ENCODE measurements around the gene RBL2. TPM values are rescaled to one million over a fixed set of nuclear protein-coding genes. Genes with fewer than 3 reads are reported as not detected.
A peak's percentile ranks its signal among the peaks of the same experiment; 100 is the strongest.

RBL2 gene
- total RNA-seq, 8 experiments from 2014 or later = 16.9 to 57.5 (median 29.7) TPM

- Histone ChIP-seq H3K27ac (no peak overlapping the region), H3K4me1 (replicated peaks in 1 of 2) (no peaks in the 10 kb centered on the region), H3K4me3 (no peak overlapping the region)
- 0 to 93% (median 81%) methylated on average over 1 to 3 of the region's 3 CpGs; no CpG with 5 or more reads in 3 of the 10 experiments for WGBS, 10 experiments
- in situ Hi-C loops (cut with MboI; ENCODE audit: low pct_unique_long_range_greater_than_20kb in 2 of 9, low sequenced_read_pairs in 9 of 9, unreplicated experiment in 9 of 9) = no loop called here
- ATAC-seq (replicated peaks in 6 of 8) = no peak
Measured at GRCh38 chr16:53428681-53429080, 5.6 kb upstream of the RBL2 start.

- peak in 1 of 8 experiments; percentile 39 for ATAC-seq (replicated peaks in 6 of 8)
Measured at GRCh38 chr16:53429221-53429943, 4.9 kb upstream of the RBL2 start.

DNA sequence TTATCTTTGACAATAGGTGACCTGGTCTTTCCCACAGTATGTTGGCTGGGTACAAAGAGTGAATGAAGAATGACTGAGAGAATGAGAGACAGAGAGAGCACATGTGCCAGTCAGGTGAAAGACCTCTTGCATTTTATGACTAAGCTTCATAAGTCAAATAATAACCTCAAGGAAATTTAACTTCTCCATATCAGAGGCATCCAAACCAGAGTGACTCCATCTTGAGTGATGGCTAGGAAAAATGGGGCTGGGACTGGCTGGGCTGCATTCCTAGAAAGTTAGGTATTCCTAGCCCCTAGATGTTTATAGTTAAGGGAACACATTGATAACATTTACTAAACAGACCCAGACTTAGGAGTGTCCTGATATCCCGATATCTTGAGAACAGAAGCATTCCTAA is 3.9 kb upstream of the RBL2 start:
- Histone ChIP-seq H3K4me3 (no peak overlapping the region), H3K4me1 (replicated peaks in 1 of 2) (peaks cover 2 to 3% of the 10 kb centered on the region in 2 donors), H3K27ac (no peak overlapping the region)
- WGBS, 10 experiments = 80 to 100% (median 90%) methylated on average over 1 of the region's 1 CpG; no CpG with 5 or more reads in 6 of the 10 experiments
- in situ Hi-C loops (cut with MboI; ENCODE audit: low pct_unique_long_range_greater_than_20kb in 2 of 9, low sequenced_read_pairs in 9 of 9, unreplicated experiment in 9 of 9) = no loop called here
- ATAC-seq (replicated peaks in 6 of 8) = no peak

More at GRCh38 chr16:53429221-53429943, 4.9 kb upstream of the RBL2 start:
- Histone ChIP-seq H3K4me1 (replicated peaks in 1 of 2) (peaks cover 2 to 3% of the 10 kb centered on the region in 2 donors), H3K4me3 (no peak overlapping the region), H3K27ac (no peak overlapping the region)
- 41 to 100% (median 80%) methylated on average over 1 to 4 of the region's 4 CpGs; no CpG with 5 or more reads in 2 of the 10 experiments for WGBS, 10 experiments
- in situ Hi-C loops (cut with MboI; ENCODE audit: low pct_unique_long_range_greater_than_20kb in 2 of 9, low sequenced_read_pairs in 9 of 9, unreplicated experiment in 9 of 9) = no loop called here

DNA sequence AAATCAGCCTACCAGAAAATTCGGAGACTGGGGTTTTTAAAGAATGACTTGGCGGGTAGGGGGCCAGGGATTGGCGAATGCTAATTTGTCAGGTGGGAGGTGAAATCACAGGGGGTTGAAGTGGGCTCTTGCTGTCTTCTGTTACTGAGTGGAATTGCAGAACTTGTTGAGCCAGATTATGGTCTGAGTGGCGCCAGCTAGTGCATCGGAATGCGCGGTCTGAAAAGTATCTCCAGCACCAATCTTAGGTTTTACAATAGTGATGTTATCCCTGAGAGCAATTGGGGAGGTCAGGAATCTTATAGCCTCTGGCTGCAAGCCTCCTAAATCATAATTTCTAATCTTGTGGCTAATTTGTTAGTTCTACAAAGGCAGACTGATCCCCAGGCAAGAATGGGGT is 762 bp upstream of the RBL2 start:
- in situ Hi-C loops (cut with MboI; ENCODE audit: low pct_unique_long_range_greater_than_20kb in 2 of 9, low sequenced_read_pairs in 9 of 9, unreplicated experiment in 9 of 9) = no loop called here
- Histone ChIP-seq H3K27ac (no peak overlapping the region), H3K4me3 (no peak overlapping the region), H3K4me1 (replicated peaks in 1 of 2) (peaks cover 2 to 3% of the 10 kb centered on the region in 2 donors)
- 60 to 93% (median 88%) methylated on average over 1 to 7 of the region's 7 CpGs; no CpG with 5 or more reads in 4 of the 10 experiments for WGBS, 10 experiments
- no peak for ATAC-seq (replicated peaks in 6 of 8)

- Histone ChIP-seq H3K27ac (peak overlapping the region in 1 of 2 donors; percentile 86), H3K4me1 (replicated peaks in 1 of 2) (peaks cover 2 to 3% of the 10 kb centered on the region in 2 donors), H3K4me3 (peak overlapping the region; percentile 57 to 99 (median 81))
- 3 to 97% (median 44%) methylated on average over 2 to 9 of the region's 13 CpGs for WGBS, 10 experiments
- in situ Hi-C loops (cut with MboI; ENCODE audit: low pct_unique_long_range_greater_than_20kb in 2 of 9, low sequenced_read_pairs in 9 of 9, unreplicated experiment in 9 of 9) = no loop called here
- no peak for ATAC-seq (replicated peaks in 6 of 8)
Measured at GRCh38 chr16:53433930-53434376, 318 bp upstream of the RBL2 start.

DNA sequence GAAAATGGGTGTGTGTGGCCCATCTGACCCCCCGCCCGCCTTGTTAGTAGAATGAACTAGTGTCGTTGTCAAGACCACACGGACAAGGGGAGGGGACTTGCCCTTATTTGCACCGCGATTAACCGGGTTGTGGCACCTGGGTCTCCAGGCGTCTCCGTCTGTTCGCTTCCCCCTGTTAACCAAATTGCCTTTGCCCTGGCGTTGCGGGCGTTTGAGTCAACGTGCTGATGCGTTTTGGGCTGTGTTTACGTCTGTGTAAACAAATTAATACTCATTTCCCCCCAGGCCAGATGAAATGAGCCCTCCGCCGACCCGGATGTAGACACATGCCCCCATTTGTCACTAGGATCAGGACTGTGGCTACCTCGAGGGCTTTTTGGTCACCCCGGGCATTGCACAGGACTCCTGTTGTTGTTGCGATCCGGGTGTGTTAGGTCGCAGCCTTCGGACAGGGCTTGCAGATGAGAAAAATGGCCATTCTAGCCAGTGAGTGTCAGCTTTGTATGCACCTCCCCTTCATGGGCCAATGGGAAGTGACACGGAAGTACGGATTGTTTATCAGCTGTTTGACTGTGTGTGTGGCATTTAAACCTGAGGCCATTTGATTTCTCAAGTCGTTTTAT is 906 bp downstream of the RBL2 start:
- in situ Hi-C loops (cut with MboI; ENCODE audit: low pct_unique_long_range_greater_than_20kb in 2 of 9, low sequenced_read_pairs in 9 of 9, unreplicated experiment in 9 of 9) = no loop called here
- ATAC-seq (replicated peaks in 6 of 8) = peak; percentile 83 to 88 (median 86)
- WGBS, 10 experiments = 0% methylated on average over 1 to 9 of the region's 28 CpGs; no CpG with 5 or more reads in 1 of the 10 experiments
- H3K4me1 ChIP-seq (replicated peaks in 1 of 2) = peaks cover 2 to 3% of the 10 kb centered on the region in 2 donors
- H3K4me3 ChIP-seq = peak overlapping the region; percentile 57 to 99 (median 81)
- peak overlapping the region; percentile 75 to 86 for H3K27ac ChIP-seq

- in situ Hi-C loops (cut with MboI; ENCODE audit: low pct_unique_long_range_greater_than_20kb in 2 of 9, low sequenced_read_pairs in 9 of 9, unreplicated experiment in 9 of 9) = no loop called here
- WGBS, 10 experiments = 0 to 100% (median 89%) methylated on average over 1 to 5 of the region's 5 CpGs; no CpG with 5 or more reads in 2 of the 10 experiments
- Histone ChIP-seq H3K27ac (no peak overlapping the region), H3K4me1 (replicated peaks in 1 of 2) (no peaks in the 10 kb centered on the region), H3K4me3 (no peak overlapping the region)
- no peak for ATAC-seq (replicated peaks in 6 of 8)
Measured at GRCh38 chr16:53440125-53440524, 5.9 kb downstream of the RBL2 start.

DNA sequence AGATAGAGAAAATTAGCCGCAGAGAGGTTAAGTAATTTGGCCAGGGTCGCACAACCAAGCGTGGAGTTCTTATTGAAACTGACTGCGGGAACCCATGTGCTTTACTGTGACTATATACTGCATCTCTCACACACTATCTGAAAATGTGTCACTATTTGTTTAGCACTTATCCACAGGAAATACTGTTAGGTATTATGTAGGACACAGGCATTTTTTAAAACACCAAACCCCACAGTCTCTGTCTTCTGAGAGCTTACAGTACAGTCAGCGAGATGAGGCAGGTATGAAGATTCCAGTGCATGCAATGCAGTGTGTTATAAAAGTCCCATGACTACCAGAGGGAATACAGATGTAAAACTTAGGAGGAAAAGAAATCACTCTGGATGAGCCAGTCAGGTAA is 11.3 kb downstream of the RBL2 start:
- in situ Hi-C loops (cut with MboI; ENCODE audit: low pct_unique_long_range_greater_than_20kb in 2 of 9, low sequenced_read_pairs in 9 of 9, unreplicated experiment in 9 of 9) = no loop called here
- no peak for ATAC-seq (replicated peaks in 6 of 8)
- Histone ChIP-seq H3K4me3 (no peak overlapping the region), H3K4me1 (replicated peaks in 1 of 2) (no peaks in the 10 kb centered on the region), H3K27ac (no peak overlapping the region)
- WGBS, 10 experiments = 97 to 100% (median 100%) methylated on average over 2 to 5 of the region's 5 CpGs; no CpG with 5 or more reads in 2 of the 10 experiments

DNA sequence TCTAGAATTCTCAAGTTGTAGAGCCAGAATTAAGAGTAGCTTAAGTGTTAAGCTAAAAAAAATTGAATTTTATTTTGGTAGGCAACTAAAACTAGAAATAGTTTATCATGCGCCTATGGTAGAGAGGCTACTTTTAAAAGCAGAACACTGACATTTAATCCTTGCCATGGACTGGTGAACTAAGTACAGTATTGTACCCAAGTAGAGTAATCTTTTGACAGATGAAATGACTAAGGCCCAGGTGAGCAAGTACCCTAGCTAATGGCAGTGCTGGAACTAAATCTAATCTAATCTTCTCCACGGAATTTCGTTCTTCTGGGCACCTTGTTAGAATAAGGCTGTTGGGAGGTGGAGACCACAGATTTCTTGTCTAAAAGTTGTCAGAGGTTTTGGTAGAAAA is 11.8 kb downstream of the RBL2 start:
- in situ Hi-C loops (cut with MboI; ENCODE audit: low pct_unique_long_range_greater_than_20kb in 2 of 9, low sequenced_read_pairs in 9 of 9, unreplicated experiment in 9 of 9) = no loop called here
- Histone ChIP-seq H3K27ac (no peak overlapping the region), H3K4me3 (no peak overlapping the region), H3K4me1 (replicated peaks in 1 of 2) (no peaks in the 10 kb centered on the region)
- no peak for ATAC-seq (replicated peaks in 6 of 8)
- WGBS, 10 experiments = 0 to 100% (median 70%) methylated on average over 1 to 3 of the region's 3 CpGs; no CpG with 5 or more reads in 1 of the 10 experiments

- WGBS, 10 experiments = 75 to 100% (median 92%) methylated on average over 2 to 4 of the region's 4 CpGs
- H3K4me3 ChIP-seq = no peak overlapping the region
- H3K4me1 ChIP-seq (replicated peaks in 1 of 2) = no peaks in the 10 kb centered on the region
- no peak for ATAC-seq (replicated peaks in 6 of 8)
- in situ Hi-C loops (cut with MboI; ENCODE audit: low pct_unique_long_range_greater_than_20kb in 2 of 9, low sequenced_read_pairs in 9 of 9, unreplicated experiment in 9 of 9) = loop anchor here in 1 of 9 experiments (25.0 kb wide), 1 partner anchor 163 kb away; no protein-coding TSS in a partner anchor
- H3K27ac ChIP-seq = no peak overlapping the region
Measured at GRCh38 chr16:53449816-53450517, 15.7 kb downstream of the RBL2 start.

DNA sequence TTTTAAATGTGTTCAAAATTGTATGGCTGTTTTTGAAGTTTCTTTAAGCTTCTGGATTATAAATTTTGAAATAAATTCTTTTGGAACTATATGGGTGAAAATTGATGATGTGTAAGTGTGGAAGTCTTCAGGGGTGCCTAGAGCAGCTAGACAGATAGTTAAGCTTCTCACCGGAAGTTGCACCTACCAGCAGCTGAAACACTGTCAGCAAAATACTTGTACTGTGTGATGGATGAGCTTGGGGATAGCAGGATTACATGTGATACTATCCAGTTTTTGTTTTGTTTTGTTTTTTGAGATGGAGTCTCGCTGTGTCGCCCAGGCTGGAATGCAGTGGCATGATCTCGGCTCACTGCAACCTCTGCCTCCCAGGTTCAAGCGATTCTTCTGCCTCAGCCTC is 19.7 kb downstream of the RBL2 start:
- Histone ChIP-seq H3K4me1 (replicated peaks in 1 of 2) (no peaks in the 10 kb centered on the region), H3K27ac (no peak overlapping the region), H3K4me3 (no peak overlapping the region)
- ATAC-seq (replicated peaks in 6 of 8) = no peak
- WGBS, 10 experiments = 60 to 100% (median 95%) methylated on average over 1 to 5 of the region's 5 CpGs; no CpG with 5 or more reads in 2 of the 10 experiments
- in situ Hi-C loops (cut with MboI; ENCODE audit: low pct_unique_long_range_greater_than_20kb in 2 of 9, low sequenced_read_pairs in 9 of 9, unreplicated experiment in 9 of 9) = loop anchor here in 1 of 9 experiments (25.0 kb wide), 1 partner anchor 167 kb away; no protein-coding TSS in a partner anchor

DNA sequence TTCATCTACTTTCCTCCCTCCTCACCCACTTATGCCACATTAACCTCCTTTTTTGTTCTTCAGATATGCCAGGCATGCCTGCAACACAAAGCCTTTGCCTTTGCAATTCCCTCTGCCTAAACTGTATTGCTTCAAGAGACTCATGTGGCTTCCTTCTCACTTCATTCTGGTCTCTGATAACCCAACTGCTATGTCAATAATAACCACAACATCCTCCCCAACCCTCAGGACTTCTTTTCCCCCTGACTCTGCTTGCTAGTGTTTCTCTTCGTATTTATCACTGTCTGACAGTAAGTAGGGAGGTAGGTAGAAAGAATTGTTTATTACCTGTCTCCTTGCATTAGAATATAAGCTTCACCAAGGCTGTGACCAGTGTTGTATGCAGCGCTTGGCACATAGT is 22.4 kb downstream of the RBL2 start:
- no peaks in the 10 kb centered on the region for H3K4me1 ChIP-seq (replicated peaks in 1 of 2)
- no peak overlapping the region for H3K4me3 ChIP-seq
- no peak for ATAC-seq (replicated peaks in 6 of 8)
- H3K27ac ChIP-seq = no peak overlapping the region
- WGBS, 10 experiments = 67 to 100% (median 100%) methylated on average over 1 to 2 of the region's 2 CpGs; no CpG with 5 or more reads in 2 of the 10 experiments
- in situ Hi-C loops (cut with MboI; ENCODE audit: low pct_unique_long_range_greater_than_20kb in 2 of 9, low sequenced_read_pairs in 9 of 9, unreplicated experiment in 9 of 9) = loop anchor here in 1 of 9 experiments (25.0 kb wide), 1 partner anchor 169 kb away; no protein-coding TSS in a partner anchor

DNA sequence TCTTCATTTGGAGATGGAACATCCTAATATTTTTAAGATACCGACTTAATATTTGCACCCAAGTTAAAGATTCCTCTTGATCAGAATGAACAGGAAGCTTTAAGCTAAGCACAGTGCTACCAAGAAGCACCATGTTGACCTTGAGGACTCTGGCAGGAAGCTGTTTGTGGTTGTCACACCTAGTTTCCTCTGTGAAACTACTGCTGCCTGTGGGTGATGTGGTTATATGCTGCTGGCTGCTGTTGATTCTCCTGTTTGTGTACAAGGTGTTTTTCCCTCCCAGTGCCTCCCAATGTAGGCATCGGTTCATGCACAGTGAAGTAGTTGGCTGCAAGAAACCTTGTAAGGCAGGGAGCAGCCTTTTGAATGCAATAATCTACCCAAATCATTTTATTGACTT is 23.4 kb downstream of the RBL2 start:
- Histone ChIP-seq H3K4me1 (replicated peaks in 1 of 2) (no peaks in the 10 kb centered on the region), H3K27ac (no peak overlapping the region), H3K4me3 (no peak overlapping the region)
- in situ Hi-C loops (cut with MboI; ENCODE audit: low pct_unique_long_range_greater_than_20kb in 2 of 9, low sequenced_read_pairs in 9 of 9, unreplicated experiment in 9 of 9) = loop anchor here in 1 of 9 experiments (25.0 kb wide), 1 partner anchor 170 kb away; no protein-coding TSS in a partner anchor
- ATAC-seq (replicated peaks in 6 of 8) = no peak
- WGBS, 10 experiments = 69 to 100% (median 100%) methylated on average over 1 to 2 of the region's 2 CpGs; no CpG with 5 or more reads in 3 of the 10 experiments
